HEK293T (cell line): ENCODE results near the gene FCER2.
A peak's percentile ranks its signal among the peaks of the same experiment; 100 is the strongest.

Source experiments
- CTCF ChIA-PET: fragments of 350-600 bp; formaldehyde crosslinking; extraction: SDS; loops from one replicate; lab custom pipeline; 2021; ENCODE audit warnings: antibody characterized with exemption, inconsistent platforms; lab: Yijun Ruan, JAX
- POLR2A ChIA-PET: fragments of 350-600 bp; formaldehyde crosslinking; extraction: SDS; loops from one replicate; lab custom pipeline; 2020; ENCODE audit warnings: antibody characterized with exemption, inconsistent platforms; lab: Yijun Ruan, JAX
- DNase-seq: peaks from one replicate; pipeline ENCODE4 v3.0.0; 2012; ENCODE audit warnings: mixed read lengths; ENCODE audit errors: extremely low spot score
- ARNT ChIP-seq: fragments of 450-650 bp; IDR thresholded peaks from 2 replicates; pipeline ENCODE4 v1.6.1; 2017; ENCODE audit warnings: mild to moderate bottlenecking
- BHLHE40 ChIP-seq: fragments of 450-650 bp; IDR thresholded peaks from 2 replicates; pipeline ENCODE4 v1.6.1; 2016; ENCODE audit warnings: mild to moderate bottlenecking, moderate library complexity, borderline replicate concordance
- CTBP1 ChIP-seq: fragments of 450-650 bp; IDR thresholded peaks from 2 replicates; pipeline ENCODE4 v1.6.1; 2016; ENCODE audit warnings: borderline replicate concordance
- ELF4 ChIP-seq: fragments of 450-650 bp; IDR thresholded peaks from 2 replicates; pipeline ENCODE4 v1.6.1; 2017; ENCODE audit warnings: antibody characterized with exemption
- FOXA1 ChIP-seq: fragments of 450-650 bp; IDR thresholded peaks from 2 replicates; pipeline ENCODE4 v1.6.1; 2016; ENCODE audit warnings: mild to moderate bottlenecking
- FOXK2 ChIP-seq: fragments of 450-650 bp; IDR thresholded peaks from 2 replicates; pipeline ENCODE4 v1.6.1; 2016; ENCODE audit warnings: mild to moderate bottlenecking
- FOXM1 ChIP-seq: fragments of 450-650 bp; IDR thresholded peaks from 2 replicates; pipeline ENCODE4 v1.6.1; 2017; ENCODE audit warnings: mild to moderate bottlenecking, borderline replicate concordance
- HDGF ChIP-seq: fragments of 450-650 bp; IDR thresholded peaks from 2 replicates; pipeline ENCODE4 v1.6.1; 2017; ENCODE audit warnings: antibody characterized with exemption, borderline replicate concordance
- L3MBTL2 ChIP-seq: fragments of 450-650 bp; conservative IDR thresholded peaks from 2 replicates; pipeline ENCODE4 v1.6.1; 2016; ENCODE audit warnings: mild to moderate bottlenecking
- LEF1 ChIP-seq: fragments of 450-650 bp; IDR thresholded peaks from 2 replicates; pipeline ENCODE4 v1.6.1; 2017; ENCODE audit warnings: mild to moderate bottlenecking, borderline replicate concordance
- NFRKB ChIP-seq: fragments of 450-650 bp; IDR thresholded peaks from 2 replicates; pipeline ENCODE4 v1.6.1; 2016; ENCODE audit warnings: mild to moderate bottlenecking, moderate library complexity
- SP1 ChIP-seq: fragments of 450-650 bp; IDR thresholded peaks from 2 replicates; pipeline ENCODE4 v1.6.1; 2017
- SUZ12 ChIP-seq: fragments of 450-650 bp; IDR thresholded peaks from 2 replicates; pipeline ENCODE4 v1.6.1; 2016; ENCODE audit warnings: mild to moderate bottlenecking
- TARDBP ChIP-seq: fragments of 450-650 bp; IDR thresholded peaks from 2 replicates; pipeline ENCODE4 v1.6.1; 2016
- ZNF384 ChIP-seq: fragments of 450-650 bp; IDR thresholded peaks from 2 replicates; pipeline ENCODE4 v1.6.1; 2016
- TF ChIP-seq, protein P1 (sequence below): fragments of 450-650 bp; IDR thresholded peaks from 2 replicates; pipeline ENCODE4 v1.6.1; 2016

FCER2 gene

DNA sequence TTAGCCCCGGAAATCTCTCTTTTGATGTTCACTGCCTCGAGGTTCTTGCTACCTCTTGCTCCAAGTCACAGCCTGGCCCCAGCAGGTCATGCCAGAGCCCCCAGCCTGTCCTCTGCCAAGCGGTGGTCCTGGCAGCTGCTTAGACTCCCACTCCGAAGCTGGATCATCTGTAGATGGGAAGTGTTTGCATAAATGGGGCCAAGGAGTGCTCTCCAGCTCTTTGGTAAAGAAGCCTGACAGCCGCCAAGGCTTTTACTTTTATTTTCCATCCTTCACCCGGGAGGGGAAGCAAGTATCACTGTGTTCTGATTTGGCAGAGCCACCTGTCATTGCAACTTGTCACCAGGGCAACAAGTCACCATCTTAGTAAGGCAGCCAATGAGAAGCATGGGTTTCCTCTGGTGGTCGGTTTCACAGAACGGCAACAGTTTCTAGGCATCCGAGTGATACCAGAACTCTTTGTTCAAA, 43.7 kb downstream of the FCER2 start:
- DNase-seq = no peak
- no peak for TF ChIP-seq L3MBTL2
- TF ChIP-seq CTBP1 = no peak
- TF ChIP-seq SUZ12 = no peak
- no peak for TF ChIP-seq NFRKB
- no peak for TF ChIP-seq TARDBP
- TF ChIP-seq, protein P1, sequence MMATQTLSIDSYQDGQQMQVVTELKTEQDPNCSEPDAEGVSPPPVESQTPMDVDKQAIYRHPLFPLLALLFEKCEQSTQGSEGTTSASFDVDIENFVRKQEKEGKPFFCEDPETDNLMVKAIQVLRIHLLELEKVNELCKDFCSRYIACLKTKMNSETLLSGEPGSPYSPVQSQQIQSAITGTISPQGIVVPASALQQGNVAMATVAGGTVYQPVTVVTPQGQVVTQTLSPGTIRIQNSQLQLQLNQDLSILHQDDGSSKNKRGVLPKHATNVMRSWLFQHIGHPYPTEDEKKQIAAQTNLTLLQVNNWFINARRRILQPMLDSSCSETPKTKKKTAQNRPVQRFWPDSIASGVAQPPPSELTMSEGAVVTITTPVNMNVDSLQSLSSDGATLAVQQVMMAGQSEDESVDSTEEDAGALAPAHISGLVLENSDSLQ = peak; percentile 84
- no peak for TF ChIP-seq BHLHE40
- no peak for TF ChIP-seq ZNF384
- POLR2A ChIA-PET = interaction anchor here (1.6 kb wide), 1 partner anchor 23 kb away, joined by 5 read pairs; the partner anchor contains the start of gene TRAPPC5
- CTCF ChIA-PET = no interaction called here

DNA sequence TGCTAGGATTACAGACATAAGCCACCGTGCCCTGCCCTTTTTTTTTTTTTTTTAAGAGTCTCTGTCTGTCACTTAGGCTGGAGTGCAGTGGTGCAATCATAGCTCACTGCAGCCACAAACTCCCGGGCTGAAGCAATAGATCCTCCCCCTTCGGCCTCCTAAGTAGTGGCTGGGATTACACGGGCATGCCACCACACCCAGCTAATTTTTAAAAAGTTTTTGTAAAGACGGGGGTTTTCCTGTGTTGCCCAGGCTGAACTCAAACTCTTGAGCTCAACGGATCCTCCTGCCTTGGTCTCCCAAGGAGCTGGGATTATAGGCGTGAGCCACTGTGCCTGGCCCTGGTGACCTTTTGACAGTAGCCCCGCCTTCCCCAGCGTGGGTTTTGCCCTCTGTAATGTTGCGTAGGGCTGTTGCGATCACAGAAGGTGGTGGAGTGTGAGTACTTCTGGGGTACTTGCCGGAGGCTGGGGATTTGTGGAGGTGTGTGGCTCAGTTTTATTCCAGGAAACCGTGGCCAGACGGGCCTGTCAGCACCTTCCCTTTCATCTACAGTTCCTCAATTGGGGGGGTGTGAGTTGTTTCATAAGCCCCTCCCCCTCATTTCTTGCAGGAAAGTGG, 44.7 kb downstream of the FCER2 start:
- DNase-seq = no peak
- TF ChIP-seq ELF4 (no peak), HDGF (no peak)
- TF ChIP-seq, protein P1 = peak; percentile 14; the same call in 1 of the 2 replicates
- ChIA-PET CTCF (interaction anchor here (0.6 kb wide), 1 partner anchor 20 kb away, joined by 3 read pairs; the partner anchor contains the start of gene MCEMP1), POLR2A (interaction anchor here (1.6 kb wide), 1 partner anchor 24 kb away, joined by 5 read pairs; the partner anchor contains the start of gene TRAPPC5)

DNA sequence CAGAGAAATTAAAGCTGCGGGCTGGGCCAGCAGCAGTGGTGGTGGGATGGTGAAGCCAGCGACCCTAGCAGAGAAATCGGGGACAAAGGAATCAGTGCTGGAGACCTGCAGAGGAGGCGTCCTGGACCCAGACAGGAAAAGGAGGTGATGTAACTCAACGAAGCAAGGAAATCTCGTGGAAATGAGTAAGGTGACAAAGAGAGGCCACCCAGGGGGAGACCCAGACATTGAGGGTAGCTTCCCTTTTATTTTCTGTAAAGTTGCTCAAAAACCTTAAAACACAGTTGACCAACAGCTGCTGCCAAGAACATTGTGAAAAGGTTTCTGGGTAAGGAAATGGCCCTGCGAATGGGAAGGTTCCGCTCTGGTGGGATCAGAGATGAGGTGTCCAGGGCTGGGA, 46.4 kb downstream of the FCER2 start:
- POLR2A ChIA-PET = no interaction called here
- TF ChIP-seq NFRKB = no peak
- TF ChIP-seq HDGF = no peak
- no peak for TF ChIP-seq FOXK2
- no peak for TF ChIP-seq SP1
- TF ChIP-seq CTBP1 = no peak
- TF ChIP-seq ZNF384 = no peak
- TF ChIP-seq, protein P1 = no peak
- no peak for TF ChIP-seq TARDBP
- no peak for TF ChIP-seq FOXA1
- CTCF ChIA-PET = interaction anchor here (0.7 kb wide), 1 partner anchor 12 kb away, joined by 3 read pairs; no protein-coding TSS in a partner anchor
- no peak for DNase-seq

DNA sequence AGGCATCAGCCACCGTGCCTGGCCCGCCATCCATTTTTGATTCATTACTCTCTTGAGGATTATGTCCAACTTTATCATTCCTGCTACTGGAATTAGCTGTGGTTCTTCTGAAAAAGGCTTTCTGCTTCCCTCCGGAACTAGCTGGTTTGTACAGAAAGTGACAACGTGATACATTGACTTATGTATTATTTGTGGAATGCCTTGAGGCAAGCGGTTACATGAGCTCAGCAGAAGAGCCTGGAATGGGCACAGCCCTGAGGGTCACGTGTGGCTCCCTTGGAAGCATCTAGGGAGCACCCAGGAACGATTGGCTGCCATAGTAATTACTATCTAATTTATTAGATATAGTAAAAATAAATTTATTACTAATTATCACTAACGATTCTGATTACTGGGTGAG, 47.5 kb downstream of the FCER2 start:
- CTCF ChIA-PET = no interaction called here
- TF ChIP-seq FOXA1 (no peak), ARNT (no peak), HDGF (no peak), NFRKB (no peak), SUZ12 (no peak), L3MBTL2 (no peak), FOXM1 (no peak), ZNF384 (no peak), LEF1 (no peak), BHLHE40 (no peak), ELF4 (no peak), FOXK2 (no peak), SP1 (no peak)
- TF ChIP-seq, protein P1 = no peak
- POLR2A ChIA-PET = interaction anchor here (1.5 kb wide), 1 partner anchor 26 kb away, joined by 4 read pairs; the partner anchor contains the start of gene TRAPPC5
- DNase-seq = no peak

DNA sequence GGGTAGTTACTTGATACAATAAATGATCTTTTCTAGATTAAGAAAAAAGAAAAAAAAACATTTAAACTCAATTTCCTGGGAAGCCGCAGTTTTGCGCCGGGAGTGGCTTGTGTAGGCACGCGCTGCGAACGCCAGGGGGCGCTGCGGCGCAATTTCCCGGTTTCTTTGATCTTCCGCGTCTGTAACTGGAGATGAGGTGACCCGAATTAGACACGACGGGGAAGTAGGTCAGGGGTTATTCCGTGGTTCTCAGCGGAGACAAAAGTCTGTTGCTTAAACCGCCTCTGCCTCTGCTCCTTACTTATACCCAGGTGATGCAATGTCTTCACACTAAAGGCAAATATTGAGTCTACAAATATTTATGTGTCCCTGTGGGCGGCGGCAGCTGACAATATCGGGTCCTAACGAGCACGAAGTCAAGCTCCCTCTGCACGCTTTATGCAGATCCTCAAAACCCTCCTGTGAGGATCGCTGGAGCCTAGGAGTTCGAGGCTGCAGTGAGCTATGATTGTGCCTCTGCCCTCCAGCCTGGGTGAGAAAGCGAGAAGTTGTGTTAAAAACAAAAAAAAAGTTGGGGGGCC, 49.8 kb downstream of the FCER2 start:
- TF ChIP-seq, protein P1 = no peak
- TF ChIP-seq L3MBTL2 (peak; percentile 80), LEF1 (peak; percentile 91)
- ChIA-PET CTCF (interaction anchor here (0.6 to 2.3 kb wide), 5 partner anchors 9 to 512 kb away, joined by 3 to 8 read pairs (median 4); partner anchors contain the start of gene TRAPPC5), POLR2A (interaction anchor here (1.5 kb wide), 1 partner anchor 23 kb away, joined by 4 read pairs; the partner anchor contains the start of genes PET100 and XAB2)
- DNase-seq = peak; percentile 84
